T47D (cell line): ENCODE data around the gene ERC1.

Experiments used
- DNase-seq, 2 experiments: peaks; one replicate each; pipeline versions ENCODE4 v3.0.0 to v3.0.0-alpha.2; 2011 to 2012; ENCODE audit warnings: low read depth in 1 of 2, low spot score in 1 of 2
- JUND ChIP-seq: IDR thresholded peaks from 2 replicates; pipeline ENCODE4 v1.6.1; 2012; ENCODE audit warnings: low read depth
- in situ Hi-C: cut with HindIII; loops from 2 replicates; pipeline ENCODE4 v1.10.0; 2016; ENCODE audit warnings: low sequenced_read_pairs, low pct_unique_long_range_greater_than_20kb

ERC1 gene

GRCh38 chr12:1013618-1014489 is 22.8 kb downstream of the ERC1 start:
- in situ Hi-C loops: no loop called here
- no peak for TF ChIP-seq JUND
- no peak for DNase-seq

GRCh38 chr12:1019283-1019682 is 28.3 kb downstream of the ERC1 start:
- no peak for TF ChIP-seq JUND
- DNase-seq: no peak
- in situ Hi-C loops: no loop called here

GRCh38 chr12:1020389-1020788 is 29.4 kb downstream of the ERC1 start:
- in situ Hi-C loops: no loop called here
- DNase-seq: no peak
- no peak for TF ChIP-seq JUND

- no peak for TF ChIP-seq JUND
- DNase-seq: peak in 1 of 2 experiments; percentile 35
- in situ Hi-C loops: no loop called here
Measured at GRCh38 chr12:1022032-1022970, 31.3 kb downstream of the ERC1 start.

- DNase-seq: no peak
- in situ Hi-C loops: no loop called here
- no peak for TF ChIP-seq JUND
Measured at GRCh38 chr12:1030779-1031178, 39.8 kb downstream of the ERC1 start.

GRCh38 chr12:1034243-1034642 is 43.2 kb downstream of the ERC1 start:
- in situ Hi-C loops: no loop called here
- no peak for TF ChIP-seq JUND
- no peak for DNase-seq

GRCh38 chr12:1034751-1035457 is 43.9 kb downstream of the ERC1 start:
- in situ Hi-C loops: no loop called here
- no peak for TF ChIP-seq JUND
- no peak for DNase-seq

GRCh38 chr12:1041478-1041877 is 50.5 kb downstream of the ERC1 start:
- DNase-seq: no peak
- in situ Hi-C loops: no loop called here
- no peak for TF ChIP-seq JUND

- no peak for DNase-seq
- TF ChIP-seq JUND: no peak
- in situ Hi-C loops: no loop called here
Measured at GRCh38 chr12:1044199-1044598, 53.2 kb downstream of the ERC1 start.

- in situ Hi-C loops: no loop called here
- no peak for TF ChIP-seq JUND
Measured at GRCh38 chr12:1044696-1045095, 53.7 kb downstream of the ERC1 start.

GRCh38 chr12:1046727-1047126 is 55.7 kb downstream of the ERC1 start:
- TF ChIP-seq JUND: no peak
- DNase-seq: no peak
- in situ Hi-C loops: no loop called here

More at GRCh38 chr12:1044696-1045095, 53.7 kb downstream of the ERC1 start:
- DNase-seq: no peak

GRCh38 chr12:1047898-1048660 is 57.1 kb downstream of the ERC1 start:
- in situ Hi-C loops: no loop called here
- no peak for DNase-seq
- no peak for TF ChIP-seq JUND
